CD4-positive, alpha-beta T cell (primary cell): ENCODE measurements around the gene COQ4. TPM values are rescaled to one million over a fixed set of nuclear protein-coding genes. Genes with fewer than 3 reads are reported as not detected.
A peak's percentile ranks its signal among the peaks of the same experiment; 100 is the strongest.

Experiments used
- ATAC-seq: fragments of 200-7000 bp; cut with Tn5 transposase; one replicate; pipeline ENCODE4 v1.10.0; 2022; ENCODE audit warnings: mild to moderate bottlenecking; ENCODE audit not compliant: poor library complexity
- CTCF ChIA-PET: fragments of 350-600 bp; sonication (Branson Sonifier 250); formaldehyde crosslinking; loops from one replicate; lab custom pipeline; 2021; ENCODE audit warnings: antibody characterized with exemption, inconsistent platforms; lab: Charles Lee
- POLR2A ChIA-PET: fragments of 350-600 bp; sonication (Branson Sonifier 250); formaldehyde crosslinking; loops from one replicate; lab custom pipeline; 2021; ENCODE audit warnings: antibody characterized with exemption, inconsistent platforms; lab: Charles Lee
- DNase-seq, 14 experiments: peaks; one replicate each; pipeline ENCODE4 v3.0.0-alpha.2; 2013 to 2020; ENCODE audit warnings: mixed read lengths in 2 of 14
- H3K27ac ChIP-seq, 2 donors: one replicate each; pipeline versions ENCODE4 v1.5.1 to v1.7.0; 2013; ENCODE audit warnings: low read length in 2 of 2, low read depth in 1 of 2, mild to moderate bottlenecking in 1 of 2
- H3K27me3 ChIP-seq, 2 experiments: 1 replicate in 1 of 2; 2 replicates in 1 of 2; pipeline versions ENCODE4 v1.6.1 to v1.7.0; 2013; ENCODE audit warnings: low read length in 2 of 2, control low read depth in 1 of 2, mild to moderate bottlenecking in 1 of 2, moderate library complexity in 1 of 2; ENCODE audit not compliant: insufficient read depth in 2 of 2, control insufficient read depth in 1 of 2
- H3K36me3 ChIP-seq: one replicate; pipeline ENCODE4 v1.6.1; 2013; ENCODE audit warnings: low read length, control low read depth; ENCODE audit not compliant: insufficient read depth
- H3K4me1 ChIP-seq: one replicate; pipeline ENCODE4 v1.6.1; 2013; ENCODE audit warnings: low read length, control low read depth; ENCODE audit not compliant: insufficient read depth
- H3K4me3 ChIP-seq: one replicate; pipeline ENCODE4 v1.5.1; 2013; ENCODE audit warnings: mild to moderate bottlenecking, low read length, moderate library complexity
- H3K9me3 ChIP-seq, 2 experiments: 1 replicate in 1 of 2; 2 replicates in 1 of 2; pipeline versions ENCODE4 v1.6.1 to v1.7.0; 2013; ENCODE audit warnings: low read length in 2 of 2, mild to moderate bottlenecking in 2 of 2, control low read depth in 1 of 2, moderate library complexity in 1 of 2; ENCODE audit not compliant: control insufficient read depth in 1 of 2, insufficient read depth in 1 of 2
- H3K27ac Mint-ChIP-seq: one replicate; pipeline ENCODE4 v1.8.0; 2020; ENCODE audit warnings: mixed read lengths
- H3K27me3 Mint-ChIP-seq: one replicate; pipeline ENCODE4 v1.8.0; 2021; ENCODE audit warnings: mixed read lengths
- H3K36me3 Mint-ChIP-seq: one replicate; pipeline ENCODE4 v1.8.0; 2021; ENCODE audit warnings: low read depth, mixed read lengths
- H3K4me1 Mint-ChIP-seq: one replicate; pipeline ENCODE4 v1.8.0; 2021; ENCODE audit warnings: low read depth, mixed read lengths
- H3K4me3 Mint-ChIP-seq: one replicate; pipeline ENCODE4 v1.8.0; 2020; ENCODE audit warnings: mild to moderate bottlenecking, mixed read lengths
- H3K9me3 Mint-ChIP-seq: one replicate; pipeline ENCODE4 v1.8.0; 2020; ENCODE audit warnings: mixed read lengths
- CTCF ChIP-seq: fragments of 200-600 bp; IDR thresholded peaks from one replicate; pipeline ENCODE4 v1.8.0; 2022; ENCODE audit warnings: antibody characterized with exemption, mild to moderate bottlenecking
- intact Hi-C, 2 experiments: fragments of 100-400 bp; cut with DNase I in 1 of 2; cut with micrococcal nuclease in 1 of 2; formaldehyde crosslinking; loops; one replicate each; pipeline versions ENCODE4 v1.15.1 to v1.9.0; 2023 to 2025; cut with DNase I, micrococcal nuclease
- total RNA-seq, 174 experiments: library from RNA in 2 of 174; stranded (reverse) in 2 of 174; gene quantifications; one replicate each; pipeline ENCODE4 v1.2.3 and lab custom pipeline; 2021 to 2026

COQ4 gene
- total RNA-seq, 2 experiments from 2014 or later = 20.7 to 21.7 TPM

GRCh38 chr9:128323791-128324190 is 1.2 kb downstream of the COQ4 start:
- ATAC-seq = no peak
- TF ChIP-seq CTCF = no peak
- Histone ChIP-seq H3K36me3 (peaks cover 26% of the 10 kb centered on the region), H3K27me3 (no peaks in the 10 kb centered on the region), H3K9me3 (no peaks in the 10 kb centered on the region), H3K4me3 (peak overlapping the region; percentile 80), H3K27ac (peak overlapping the region in 1 of 2 donors; percentile 80), H3K4me1 (peaks cover 32% of the 10 kb centered on the region)
- no peak for DNase-seq
- Mint-ChIP-seq H3K4me1 (peaks cover 31% of the 10 kb centered on the region), H3K27ac (peak overlapping the region; percentile 93), H3K36me3 (peaks cover 48% of the 10 kb centered on the region), H3K27me3 (no peaks in the 10 kb centered on the region), H3K4me3 (peak overlapping the region; percentile 91), H3K9me3 (no peaks in the 10 kb centered on the region)
- CTCF ChIA-PET = interaction anchor here (3.6 kb wide), 1 partner anchor 18 kb away, joined by 19 read pairs; no protein-coding TSS in a partner anchor
- POLR2A ChIA-PET = no interaction called here
- intact Hi-C loops = loop anchor here (2.0 to 10.0 kb wide), 7 partner anchors 47 to 464 kb away; partner anchors contain the start of genes CIZ1 (in 1 of the 2), GOLGA2 (in 1 of the 2), ODF2 (in 1 of the 2) and PTGES2 (in 1 of the 2)

DNA sequence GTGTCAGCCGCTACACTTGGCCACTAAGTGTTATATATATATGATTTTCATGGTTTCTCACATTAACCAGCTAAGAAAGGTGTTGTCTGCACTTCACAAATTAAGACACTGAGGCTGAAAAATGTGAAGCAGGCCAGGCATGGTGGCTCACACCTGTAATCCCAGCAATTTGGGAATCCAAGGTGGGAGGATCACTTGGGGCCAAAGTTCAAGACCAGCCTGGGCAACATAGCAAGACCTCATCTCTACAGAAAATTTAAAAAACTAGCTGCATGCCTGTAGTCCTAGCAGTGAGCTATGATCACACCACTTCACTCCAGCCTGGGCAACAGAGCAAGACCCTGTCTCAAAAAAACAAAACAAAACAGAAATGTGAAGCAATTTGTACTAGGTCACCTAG is 1.8 kb downstream of the COQ4 start:
- Histone ChIP-seq H3K36me3 (peaks cover 29% of the 10 kb centered on the region), H3K27ac (no peak overlapping the region), H3K4me3 (no peak overlapping the region), H3K27me3 (no peaks in the 10 kb centered on the region), H3K4me1 (peaks cover 32% of the 10 kb centered on the region), H3K9me3 (no peaks in the 10 kb centered on the region)
- POLR2A ChIA-PET = no interaction called here
- peak overlapping the region; percentile 65 for H3K4me3 Mint-ChIP-seq
- peaks cover 50% of the 10 kb centered on the region for H3K36me3 Mint-ChIP-seq
- no peaks in the 10 kb centered on the region for H3K27me3 Mint-ChIP-seq
- DNase-seq (no peak), ATAC-seq (no peak)
- H3K4me1 Mint-ChIP-seq = peaks cover 31% of the 10 kb centered on the region
- no peak for TF ChIP-seq CTCF
- CTCF ChIA-PET = interaction anchor here (3.6 kb wide), 1 partner anchor 17 kb away, joined by 19 read pairs; no protein-coding TSS in a partner anchor
- H3K9me3 Mint-ChIP-seq = no peaks in the 10 kb centered on the region
- intact Hi-C loops = loop anchor here in 1 of 2 experiments (5.0 to 10.0 kb wide), 4 partner anchors 132 to 463 kb away; partner anchors contain the start of genes CIZ1, ODF2, PTGES2 and TBC1D13
- H3K27ac Mint-ChIP-seq = no peak overlapping the region

- Mint-ChIP-seq H3K4me1 (peaks cover 31% of the 10 kb centered on the region), H3K27ac (no peak overlapping the region), H3K4me3 (peak overlapping the region; percentile 54), H3K9me3 (no peaks in the 10 kb centered on the region), H3K27me3 (no peaks in the 10 kb centered on the region), H3K36me3 (peaks cover 50% of the 10 kb centered on the region)
- H3K9me3 ChIP-seq = no peaks in the 10 kb centered on the region
- peaks cover 32% of the 10 kb centered on the region for H3K4me1 ChIP-seq
- intact Hi-C loops = loop anchor here in 1 of 2 experiments (10.0 kb wide), 1 partner anchor 201 kb away; the partner anchor contains the start of gene PTGES2
- H3K36me3 ChIP-seq = peaks cover 27% of the 10 kb centered on the region
- DNase-seq = no peak
- TF ChIP-seq CTCF = no peak
- CTCF ChIA-PET = interaction anchor here (3.6 kb wide), 1 partner anchor 16 kb away, joined by 19 read pairs; no protein-coding TSS in a partner anchor
- H3K4me3 ChIP-seq = no peak overlapping the region
- no peaks in the 10 kb centered on the region for H3K27me3 ChIP-seq
- no peak for ATAC-seq
- no peak overlapping the region for H3K27ac ChIP-seq
- POLR2A ChIA-PET = no interaction called here
Observed at GRCh38 chr9:128325629-128326028, 3.0 kb downstream of the COQ4 start.
